DOHH2 (cell line): ENCODE data around the gene TRIM24.
"Not testable (repeated sequence)": the region's sequence is repeated elsewhere in the genome, so short reads cannot be mapped to it uniquely, and the experiment has no call there.

ENCODE experiments used
- H3F3A ChIP-seq: fragments of 200-600 bp; sonication (generic), shearing (Covaris generic); 2 replicates; pipeline ENCODE4 v1.6.0; 2016; ENCODE audit warnings: antibody characterized with exemption, mild to moderate bottlenecking; ENCODE audit not compliant: control insufficient read depth, insufficient read depth
- H3K27ac ChIP-seq: fragments of 200-600 bp; sonication (generic); 2 replicates; pipeline ENCODE4 v1.5.1; 2014; ENCODE audit warnings: low read depth, mild to moderate bottlenecking, low read length, moderate library complexity
- H3K27me3 ChIP-seq: fragments of 200-600 bp; sonication (generic); 2 replicates; pipeline ENCODE4 v1.6.1; 2014; ENCODE audit warnings: mild to moderate bottlenecking, low read length, mixed read lengths; ENCODE audit not compliant: control insufficient read depth
- H3K36me3 ChIP-seq: fragments of 200-600 bp; sonication (generic); 2 replicates; pipeline ENCODE4 v1.6.1; 2014; ENCODE audit warnings: mild to moderate bottlenecking, low read length, moderate library complexity, mixed read lengths; ENCODE audit not compliant: control insufficient read depth
- H3K4me1 ChIP-seq: fragments of 200-600 bp; sonication (generic); 2 replicates; pipeline ENCODE4 v1.6.1; 2014; ENCODE audit warnings: mild to moderate bottlenecking, low read length, mixed read lengths; ENCODE audit not compliant: control insufficient read depth
- H3K4me2 ChIP-seq: fragments of 200-600 bp; sonication (generic); 2 replicates; pipeline ENCODE4 v1.6.0; 2014; ENCODE audit warnings: mild to moderate bottlenecking, low read length, moderate library complexity
- H3K4me3 ChIP-seq: fragments of 200-600 bp; sonication (generic); 2 replicates; pipeline ENCODE4 v1.5.1; 2014; ENCODE audit warnings: mild to moderate bottlenecking, low read length, mixed read lengths
- H3K79me2 ChIP-seq: fragments of 200-600 bp; sonication (generic); 2 replicates; pipeline ENCODE4 v1.6.1; 2014; ENCODE audit warnings: mild to moderate bottlenecking, low read length, mixed read lengths; ENCODE audit not compliant: control insufficient read depth
- H3K9me2 ChIP-seq: fragments of 200-600 bp; sonication (generic); replicated peaks from 2 replicates; pipeline ENCODE4 v1.6.1; 2014; ENCODE audit warnings: mild to moderate bottlenecking, low read length, mixed read lengths; ENCODE audit not compliant: control insufficient read depth
- H3K9me3 ChIP-seq: fragments of 200-600 bp; sonication (generic); 2 replicates; pipeline ENCODE4 v1.6.1; 2014; ENCODE audit warnings: antibody characterized with exemption, low read length, mixed read lengths; ENCODE audit not compliant: control insufficient read depth, insufficient read depth
- H4K20me1 ChIP-seq: fragments of 200-600 bp; sonication (generic); 2 replicates; pipeline ENCODE4 v1.6.0; 2014; ENCODE audit warnings: low read depth, mild to moderate bottlenecking, antibody characterized with exemption, low read length, moderate library complexity; ENCODE audit not compliant: control insufficient read depth, insufficient read depth
- EZH2phosphoT487 ChIP-seq: fragments of 200-600 bp; sonication (generic); IDR thresholded peaks from 2 replicates; pipeline ENCODE4 v1.6.1; 2017; ENCODE audit warnings: borderline replicate concordance, mild to moderate bottlenecking, antibody characterized with exemption, low read length, moderate library complexity, mixed read lengths
- TF ChIP-seq, protein P1 (sequence below): fragments of 200-600 bp; sonication (generic); IDR thresholded peaks from one replicate; pipeline ENCODE4 v1.5.1; 2014; ENCODE audit warnings: antibody characterized with exemption, mild to moderate bottlenecking, low read depth, low read length; ENCODE audit not compliant: poor library complexity, severe bottlenecking

Gene TRIM24

DNA sequence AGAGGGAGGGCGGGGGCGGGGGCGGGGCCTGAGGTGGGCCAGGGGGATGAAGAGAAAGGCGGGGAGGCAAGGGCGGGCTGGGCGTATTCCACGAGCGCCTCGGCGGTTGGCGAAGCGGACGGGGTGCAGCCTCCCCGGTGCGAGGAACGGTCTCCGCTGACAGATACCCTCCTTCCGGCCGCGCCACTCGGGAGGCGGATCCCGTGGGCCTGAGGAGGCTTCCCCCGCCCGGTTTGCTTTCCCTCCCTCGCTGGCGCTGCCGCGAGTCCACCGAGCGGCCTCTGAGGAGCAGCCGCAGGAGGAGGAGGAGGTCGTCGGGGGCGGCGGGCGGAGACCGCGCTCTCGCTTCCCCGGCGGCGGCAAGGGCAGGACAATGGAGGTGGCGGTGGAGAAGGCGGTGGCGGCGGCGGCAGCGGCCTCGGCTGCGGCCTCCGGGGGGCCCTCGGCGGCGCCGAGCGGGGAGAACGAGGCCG is at the start of gene TRIM24:
TRIM24 (plus strand) TSS at position 84 of the 473 bp plus-strand sequence; CDS start at position 374, 290 bp downstream.
- Histone ChIP-seq H3K9me2 (no peaks in the 10 kb centered on the region), H3K79me2 (peaks cover 45% of the 10 kb centered on the region)

DNA sequence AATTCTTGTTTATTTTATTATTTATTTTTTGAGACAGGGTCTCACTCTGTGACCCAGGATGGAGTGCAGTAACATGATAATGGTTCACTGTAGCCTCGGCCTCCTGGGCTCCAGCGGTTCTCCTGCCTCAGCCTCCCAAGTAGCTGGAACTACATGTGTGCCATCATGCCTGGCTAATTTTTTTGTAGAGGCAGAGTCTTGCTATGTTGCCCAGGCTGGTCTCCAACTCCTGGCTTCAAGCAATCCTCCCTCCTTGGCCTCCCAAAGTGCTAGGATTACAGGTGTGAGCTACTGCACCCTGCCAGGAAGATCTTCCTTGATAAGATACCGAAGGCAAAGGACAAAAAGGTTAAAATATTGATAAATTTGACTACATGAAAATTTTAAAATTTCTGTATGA is 48.0 kb upstream of the TRIM24 start:
- H3K36me3 ChIP-seq, H3F3A ChIP-seq, H3K79me2 ChIP-seq, H3K9me3 ChIP-seq, H3K4me3 ChIP-seq, H3K27ac ChIP-seq, H3K27me3 ChIP-seq, H3K4me2 ChIP-seq, H3K9me2 ChIP-seq, H3K4me1 ChIP-seq, H4K20me1 ChIP-seq: not testable (repeated sequence)

More for the DNA sequence above, at the start of gene TRIM24:
- Histone ChIP-seq H3K4me1 (peaks cover 19% of the 10 kb centered on the region), H3K4me3 (peak within 1 kb of the TSS; percentile 91), H3K9me3 (0 out of 2 replicates have a peak, but pooled peaks cover 2% of the 10 kb centered on the region), H3K27ac (peak within 1 kb of the TSS; percentile 88), H4K20me1 (peaks cover 6% of the 10 kb centered on the region), H3K27me3 (no peaks in the 10 kb centered on the region), H3K4me2 (peak within 1 kb of the TSS; percentile 86), H3K36me3 (peaks cover 15% of the 10 kb centered on the region), H3F3A (peaks cover 3% of the 10 kb centered on the region; the same call in 1 of the 2 replicates)
- TF ChIP-seq, protein P1, sequence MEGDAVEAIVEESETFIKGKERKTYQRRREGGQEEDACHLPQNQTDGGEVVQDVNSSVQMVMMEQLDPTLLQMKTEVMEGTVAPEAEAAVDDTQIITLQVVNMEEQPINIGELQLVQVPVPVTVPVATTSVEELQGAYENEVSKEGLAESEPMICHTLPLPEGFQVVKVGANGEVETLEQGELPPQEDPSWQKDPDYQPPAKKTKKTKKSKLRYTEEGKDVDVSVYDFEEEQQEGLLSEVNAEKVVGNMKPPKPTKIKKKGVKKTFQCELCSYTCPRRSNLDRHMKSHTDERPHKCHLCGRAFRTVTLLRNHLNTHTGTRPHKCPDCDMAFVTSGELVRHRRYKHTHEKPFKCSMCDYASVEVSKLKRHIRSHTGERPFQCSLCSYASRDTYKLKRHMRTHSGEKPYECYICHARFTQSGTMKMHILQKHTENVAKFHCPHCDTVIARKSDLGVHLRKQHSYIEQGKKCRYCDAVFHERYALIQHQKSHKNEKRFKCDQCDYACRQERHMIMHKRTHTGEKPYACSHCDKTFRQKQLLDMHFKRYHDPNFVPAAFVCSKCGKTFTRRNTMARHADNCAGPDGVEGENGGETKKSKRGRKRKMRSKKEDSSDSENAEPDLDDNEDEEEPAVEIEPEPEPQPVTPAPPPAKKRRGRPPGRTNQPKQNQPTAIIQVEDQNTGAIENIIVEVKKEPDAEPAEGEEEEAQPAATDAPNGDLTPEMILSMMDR: no peak
- no peak for TF ChIP-seq EZH2phosphoT487

DNA sequence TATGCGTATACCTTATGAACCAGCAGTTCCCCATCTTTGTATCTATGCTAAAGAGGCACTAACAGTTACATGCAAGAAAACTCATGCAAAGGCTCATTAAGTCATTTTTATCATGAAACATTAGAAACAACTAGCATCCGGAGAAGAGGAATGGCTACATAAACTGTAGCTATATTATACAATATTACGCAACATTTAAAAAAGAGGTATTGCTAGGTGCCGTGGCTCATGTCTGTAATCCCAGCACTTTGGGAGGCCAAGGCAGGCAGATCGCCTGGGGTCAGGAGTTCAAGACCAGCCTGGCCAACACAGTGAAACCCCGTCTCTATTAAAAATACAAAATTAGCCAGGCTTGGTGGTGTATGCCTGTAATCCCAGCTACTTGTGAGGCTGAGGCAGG is 47.1 kb upstream of the TRIM24 start:
- not testable (repeated sequence) for H3K4me1 ChIP-seq, H3K9me3 ChIP-seq, H3K9me2 ChIP-seq, H3K79me2 ChIP-seq, H3K4me2 ChIP-seq, H3K27me3 ChIP-seq, H3K36me3 ChIP-seq, H3K4me3 ChIP-seq, H3K27ac ChIP-seq, H4K20me1 ChIP-seq, H3F3A ChIP-seq

DNA sequence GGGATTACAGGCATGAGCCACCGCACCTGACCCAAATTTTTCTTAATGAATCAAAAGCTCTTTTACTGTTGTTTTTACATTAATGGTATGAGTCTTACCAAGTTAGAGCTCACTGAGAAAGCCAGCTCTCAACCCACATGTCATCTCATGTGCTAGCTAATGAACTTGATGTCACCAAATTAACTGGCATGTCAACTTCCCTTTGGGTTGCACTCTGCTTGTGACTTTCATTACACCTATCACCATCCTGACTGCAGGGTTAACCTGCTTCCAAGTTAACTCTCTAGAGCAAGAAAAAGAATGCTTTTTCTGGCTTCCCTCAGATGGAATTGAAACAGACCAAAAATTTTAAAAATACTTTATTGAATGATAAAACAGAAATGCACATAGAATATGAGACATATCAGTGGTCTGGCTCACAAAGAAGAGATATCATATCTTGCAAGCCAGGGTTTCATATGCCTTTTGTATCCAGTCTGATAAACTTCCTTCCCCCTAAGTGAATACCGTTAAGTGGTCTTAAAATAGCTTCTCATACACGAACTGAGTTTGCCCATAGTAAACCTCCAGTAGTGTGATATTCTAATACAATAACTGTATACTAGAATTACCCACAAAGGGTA is 42.9 kb upstream of the TRIM24 start:
- no peaks in the 10 kb centered on the region for H3K9me3 ChIP-seq
- no peaks in the 10 kb centered on the region for H3F3A ChIP-seq
- H4K20me1 ChIP-seq: no peaks in the 10 kb centered on the region
- no peak for TF ChIP-seq EZH2phosphoT487
- TF ChIP-seq, protein P1: no peak
- no peak overlapping the region for H3K4me3 ChIP-seq
- H3K36me3 ChIP-seq: no peaks in the 10 kb centered on the region
- no peaks in the 10 kb centered on the region for H3K4me1 ChIP-seq
- H3K27me3 ChIP-seq: no peaks in the 10 kb centered on the region
- H3K27ac ChIP-seq: no peak overlapping the region
- no peaks in the 10 kb centered on the region for H3K79me2 ChIP-seq
- H3K9me2 ChIP-seq: no peaks in the 10 kb centered on the region
- H3K4me2 ChIP-seq: no peak overlapping the region
